Activated naive CD8-positive, alpha-beta T cell treated with anti-CD3 and anti-CD28 coated beads, Interleukin-2, amount 10 ng/mL, durations not matched to agents 7 days and 5 days (primary cell): ENCODE measurements around the gene EXOC6B. TPM values are rescaled to one million over a fixed set of nuclear protein-coding genes. Genes with fewer than 3 reads are reported as not detected.

Experiments used
- ATAC-seq: fragments of 150-1000 bp; cut with Tn5 transposase; one replicate; pipeline ENCODE4 v1.10.0; 2021; ENCODE audit warnings: low read depth, moderate library complexity
- POLR2A ChIA-PET: fragments of 350-600 bp; sonication (Branson Sonifier 250); formaldehyde crosslinking; loops from one replicate; lab custom pipeline; 2021; ENCODE audit warnings: antibody characterized with exemption; lab: Charles Lee
- DNase-seq: peaks from one replicate; pipeline ENCODE4 v3.0.0; 2021
- H3K27ac Mint-ChIP-seq: one replicate; pipeline ENCODE4 v1.8.0; 2022; ENCODE audit warnings: mild to moderate bottlenecking, mixed read lengths
- H3K27me3 Mint-ChIP-seq: one replicate; pipeline ENCODE4 v1.8.0; 2022; ENCODE audit warnings: mild to moderate bottlenecking, moderate library complexity, mixed read lengths
- H3K36me3 Mint-ChIP-seq: one replicate; pipeline ENCODE4 v1.8.0; 2021; ENCODE audit warnings: mild to moderate bottlenecking, mixed read lengths
- H3K4me1 Mint-ChIP-seq: one replicate; pipeline ENCODE4 v1.8.0; 2021; ENCODE audit warnings: mixed read lengths
- H3K4me3 Mint-ChIP-seq: one replicate; pipeline ENCODE4 v1.8.0; 2022; ENCODE audit warnings: mild to moderate bottlenecking, moderate library complexity, mixed read lengths
- H3K9me3 Mint-ChIP-seq: one replicate; pipeline ENCODE4 v1.8.0; 2021; ENCODE audit warnings: mixed read lengths
- total RNA-seq, 2 experiments: library from RNA; stranded (reverse); gene quantifications; one replicate each; pipeline ENCODE4 v1.2.3, GENCODE V29; 2021

Gene EXOC6B
- total RNA-seq, 2 experiments from 2014 or later: 20.7 to 22.7 TPM

GRCh38 chr2:72723769-72724370, 102.0 kb downstream of the EXOC6B start:
- H3K27me3 Mint-ChIP-seq: no peaks in the 10 kb centered on the region
- no peaks in the 10 kb centered on the region for H3K9me3 Mint-ChIP-seq
- H3K4me1 Mint-ChIP-seq: no peaks in the 10 kb centered on the region
- H3K4me3 Mint-ChIP-seq: no peak overlapping the region
- no peak for ATAC-seq
- no peak for DNase-seq
- H3K36me3 Mint-ChIP-seq: peaks cover 5% of the 10 kb centered on the region
- POLR2A ChIA-PET: no interaction called here
- no peak overlapping the region for H3K27ac Mint-ChIP-seq

GRCh38 chr2:72722492-72723070, 103.3 kb downstream of the EXOC6B start:
- Mint-ChIP-seq H3K27ac (no peak overlapping the region), H3K36me3 (peaks cover 5% of the 10 kb centered on the region), H3K27me3 (no peaks in the 10 kb centered on the region), H3K9me3 (no peaks in the 10 kb centered on the region), H3K4me1 (no peaks in the 10 kb centered on the region), H3K4me3 (no peak overlapping the region)
- DNase-seq: no peak
- POLR2A ChIA-PET: no interaction called here
- ATAC-seq: no peak

GRCh38 chr2:72719416-72719815, 106.4 kb downstream of the EXOC6B start:
- no peaks in the 10 kb centered on the region for H3K9me3 Mint-ChIP-seq
- POLR2A ChIA-PET: no interaction called here
- H3K4me1 Mint-ChIP-seq: peaks cover 8% of the 10 kb centered on the region
- H3K27ac Mint-ChIP-seq: no peak overlapping the region
- ATAC-seq (no peak), DNase-seq (no peak)
- H3K27me3 Mint-ChIP-seq: no peaks in the 10 kb centered on the region
- H3K36me3 Mint-ChIP-seq: peaks cover 12% of the 10 kb centered on the region
- no peak overlapping the region for H3K4me3 Mint-ChIP-seq

GRCh38 chr2:72718876-72719275, 107.0 kb downstream of the EXOC6B start:
- Mint-ChIP-seq H3K27ac (no peak overlapping the region), H3K4me3 (no peak overlapping the region), H3K4me1 (peaks cover 8% of the 10 kb centered on the region), H3K9me3 (no peaks in the 10 kb centered on the region), H3K27me3 (no peaks in the 10 kb centered on the region), H3K36me3 (peaks cover 12% of the 10 kb centered on the region)
- DNase-seq (no peak), ATAC-seq (no peak)
- POLR2A ChIA-PET: no interaction called here

- Mint-ChIP-seq H3K27me3 (no peaks in the 10 kb centered on the region), H3K36me3 (peaks cover 15% of the 10 kb centered on the region)
- DNase-seq: no peak
Measured at GRCh38 chr2:72716601-72717000, 109.2 kb downstream of the EXOC6B start.

GRCh38 chr2:72713857-72714256, 112.0 kb downstream of the EXOC6B start:
- H3K27me3 Mint-ChIP-seq: no peaks in the 10 kb centered on the region
- peaks cover 8% of the 10 kb centered on the region for H3K4me1 Mint-ChIP-seq
- H3K27ac Mint-ChIP-seq: no peak overlapping the region
- no peaks in the 10 kb centered on the region for H3K9me3 Mint-ChIP-seq
- H3K4me3 Mint-ChIP-seq: no peak overlapping the region
- peaks cover 18% of the 10 kb centered on the region for H3K36me3 Mint-ChIP-seq
- DNase-seq (no peak), ATAC-seq (no peak)
- POLR2A ChIA-PET: no interaction called here

More at GRCh38 chr2:72716601-72717000, 109.2 kb downstream of the EXOC6B start:
- Mint-ChIP-seq H3K4me3 (no peak overlapping the region), H3K4me1 (peaks cover 8% of the 10 kb centered on the region), H3K9me3 (no peaks in the 10 kb centered on the region), H3K27ac (no peak overlapping the region)
- no peak for ATAC-seq
- POLR2A ChIA-PET: no interaction called here

- H3K27ac Mint-ChIP-seq: no peak overlapping the region
- H3K4me3 Mint-ChIP-seq: no peak overlapping the region
- H3K4me1 Mint-ChIP-seq: peaks cover 8% of the 10 kb centered on the region
- DNase-seq (no peak), ATAC-seq (no peak)
- H3K27me3 Mint-ChIP-seq: no peaks in the 10 kb centered on the region
- peaks cover 18% of the 10 kb centered on the region for H3K36me3 Mint-ChIP-seq
- no peaks in the 10 kb centered on the region for H3K9me3 Mint-ChIP-seq
- POLR2A ChIA-PET: no interaction called here
Measured at GRCh38 chr2:72712977-72713376, 112.9 kb downstream of the EXOC6B start.

- no peaks in the 10 kb centered on the region for H3K9me3 Mint-ChIP-seq
- H3K4me1 Mint-ChIP-seq: peaks cover 8% of the 10 kb centered on the region
- POLR2A ChIA-PET: no interaction called here
- H3K4me3 Mint-ChIP-seq: no peak overlapping the region
- H3K27me3 Mint-ChIP-seq: no peaks in the 10 kb centered on the region
- H3K27ac Mint-ChIP-seq: no peak overlapping the region
- peaks cover 18% of the 10 kb centered on the region for H3K36me3 Mint-ChIP-seq
- no peak for ATAC-seq
- no peak for DNase-seq
Measured at GRCh38 chr2:72712304-72712703, 113.5 kb downstream of the EXOC6B start.

- no peaks in the 10 kb centered on the region for H3K27me3 Mint-ChIP-seq
- POLR2A ChIA-PET: no interaction called here
- no peak overlapping the region for H3K4me3 Mint-ChIP-seq
- no peak for DNase-seq
- peaks cover 12% of the 10 kb centered on the region for H3K36me3 Mint-ChIP-seq
- ATAC-seq: no peak
- no peaks in the 10 kb centered on the region for H3K4me1 Mint-ChIP-seq
- no peak overlapping the region for H3K27ac Mint-ChIP-seq
- H3K9me3 Mint-ChIP-seq: peaks cover under 1% of the 10 kb centered on the region
Measured at GRCh38 chr2:72710418-72711152, 115.2 kb downstream of the EXOC6B start.

- Mint-ChIP-seq H3K27ac (no peak overlapping the region), H3K4me3 (no peak overlapping the region), H3K36me3 (peaks cover 16% of the 10 kb centered on the region), H3K4me1 (no peaks in the 10 kb centered on the region), H3K9me3 (peaks cover 2% of the 10 kb centered on the region), H3K27me3 (no peaks in the 10 kb centered on the region)
- POLR2A ChIA-PET: no interaction called here
- ATAC-seq: no peak
- DNase-seq: no peak
Measured at GRCh38 chr2:72708236-72708635, 117.6 kb downstream of the EXOC6B start.

GRCh38 chr2:72698300-72698699, 127.5 kb downstream of the EXOC6B start:
- ATAC-seq: no peak
- peaks cover 5% of the 10 kb centered on the region for H3K36me3 Mint-ChIP-seq
- no peak for DNase-seq
- H3K27me3 Mint-ChIP-seq: no peaks in the 10 kb centered on the region
- POLR2A ChIA-PET: no interaction called here
- no peaks in the 10 kb centered on the region for H3K4me1 Mint-ChIP-seq
- H3K27ac Mint-ChIP-seq: no peak overlapping the region
- no peak overlapping the region for H3K4me3 Mint-ChIP-seq
- H3K9me3 Mint-ChIP-seq: no peaks in the 10 kb centered on the region

GRCh38 chr2:72696559-72696958, 129.3 kb downstream of the EXOC6B start:
- POLR2A ChIA-PET: no interaction called here
- Mint-ChIP-seq H3K4me1 (no peaks in the 10 kb centered on the region), H3K36me3 (peaks cover 5% of the 10 kb centered on the region), H3K4me3 (no peak overlapping the region), H3K9me3 (no peaks in the 10 kb centered on the region), H3K27me3 (no peaks in the 10 kb centered on the region), H3K27ac (no peak overlapping the region)
- no peak for DNase-seq
- no peak for ATAC-seq

GRCh38 chr2:72695676-72696075, 130.2 kb downstream of the EXOC6B start:
- POLR2A ChIA-PET: no interaction called here
- H3K4me3 Mint-ChIP-seq: no peak overlapping the region
- H3K9me3 Mint-ChIP-seq: no peaks in the 10 kb centered on the region
- H3K36me3 Mint-ChIP-seq: peaks cover 5% of the 10 kb centered on the region
- no peak for DNase-seq
- no peaks in the 10 kb centered on the region for H3K27me3 Mint-ChIP-seq
- ATAC-seq: no peak
- no peaks in the 10 kb centered on the region for H3K4me1 Mint-ChIP-seq
- no peak overlapping the region for H3K27ac Mint-ChIP-seq
